A673 (cell line): ENCODE data around the gene NUP62. TPM values are rescaled to one million over a fixed set of nuclear protein-coding genes. Genes with fewer than 3 reads are reported as not detected.
A peak's percentile ranks its signal among the peaks of the same experiment; 100 is the strongest.

Source experiments
- BruUV-seq: library from RNA; stranded (reverse); fragments of 400-500 nt; replicated peaks from 2 replicates; lab custom pipeline; 2021; lab: Mats Ljungman, UMichigan
- CTCF ChIA-PET: fragments of 300-600 bp; sonication (Branson Sonifier 250); formaldehyde crosslinking; loops from one replicate; lab custom pipeline; 2022; ENCODE audit warnings: antibody characterized with exemption; lab: Charles Lee
- POLR2A ChIA-PET: fragments of 300-600 bp; sonication (Branson Sonifier 250); formaldehyde crosslinking; loops from one replicate; lab custom pipeline; 2022; ENCODE audit warnings: antibody characterized with exemption; ENCODE audit not compliant: low non-redundant PET; lab: Charles Lee
- DNase-seq: peaks from one replicate; pipeline ENCODE4 v3.0.0-alpha.2; 2015; ENCODE audit warnings: low spot score
- H3K27ac ChIP-seq: fragments of 200-600 bp; sonication (generic); 2 replicates; pipeline ENCODE4 v1.5.1; 2016; ENCODE audit warnings: mixed run types, low read depth, mild to moderate bottlenecking, mixed read lengths, antibody characterized with exemption, low read length; ENCODE audit not compliant: poor library complexity, severe bottlenecking
- H3K27me3 ChIP-seq: fragments of 200-600 bp; sonication (generic); replicated peaks from 2 replicates; pipeline ENCODE4 v1.6.1; 2017; ENCODE audit warnings: mixed run types, low read depth, mild to moderate bottlenecking, mixed read lengths, antibody characterized with exemption, low read length; ENCODE audit not compliant: insufficient read depth, poor library complexity
- H3K36me3 ChIP-seq: fragments of 200-600 bp; sonication (generic); 2 replicates; pipeline ENCODE4 v1.6.1; 2016; ENCODE audit warnings: mixed run types, mild to moderate bottlenecking, mixed read lengths, antibody characterized with exemption, low read length; ENCODE audit not compliant: insufficient read depth, poor library complexity, severe bottlenecking
- H3K4me1 ChIP-seq: fragments of 200-600 bp; sonication (generic); 2 replicates; pipeline ENCODE4 v1.6.1; 2017; ENCODE audit warnings: mixed run types, mild to moderate bottlenecking, mixed read lengths, antibody characterized with exemption, low read length; ENCODE audit not compliant: insufficient read depth, poor library complexity, severe bottlenecking
- H3K4me3 ChIP-seq: fragments of 200-600 bp; sonication (generic); 2 replicates; pipeline ENCODE4 v1.5.1; 2016; ENCODE audit warnings: low read depth, mixed run types, mild to moderate bottlenecking, mixed read lengths, low read length; ENCODE audit not compliant: poor library complexity, severe bottlenecking
- H3K9me3 ChIP-seq: fragments of 200-600 bp; sonication (generic); 2 replicates; pipeline ENCODE4 v1.6.1; 2016; ENCODE audit warnings: mixed run types, low read depth, mild to moderate bottlenecking, mixed read lengths, antibody characterized with exemption, low read length; ENCODE audit not compliant: poor library complexity, severe bottlenecking
- EZH2 ChIP-seq: fragments of 200-600 bp; sonication (generic); IDR thresholded peaks from 2 replicates; pipeline ENCODE4 v1.6.1; 2017; ENCODE audit warnings: borderline replicate concordance, low read depth, mild to moderate bottlenecking, mixed read lengths, antibody characterized with exemption, low read length; ENCODE audit not compliant: poor library complexity, severe bottlenecking
- intact Hi-C: fragments of 100-400 bp; cut with micrococcal nuclease; formaldehyde crosslinking; loops from one replicate; pipeline ENCODE4 v1.10.0; 2022; ENCODE audit not compliant: unreplicated experiment
- total RNA-seq: library from RNA; stranded (reverse); gene quantifications from 2 replicates; pipeline ENCODE4 v1.2.3, GENCODE V29; 2021
- TF ChIP-seq, protein P1 (sequence below): fragments of 300-800, 200-600 bp; sonication (generic); conservative IDR thresholded peaks from 2 replicates; pipeline ENCODE4 v1.5.1; 2017; ENCODE audit warnings: low read depth, mild to moderate bottlenecking, antibody characterized with exemption, low read length, moderate library complexity, mixed read lengths

The NUP62 gene
- total RNA-seq, 1 experiment from 2014 or later = 98.5 TPM

DNA sequence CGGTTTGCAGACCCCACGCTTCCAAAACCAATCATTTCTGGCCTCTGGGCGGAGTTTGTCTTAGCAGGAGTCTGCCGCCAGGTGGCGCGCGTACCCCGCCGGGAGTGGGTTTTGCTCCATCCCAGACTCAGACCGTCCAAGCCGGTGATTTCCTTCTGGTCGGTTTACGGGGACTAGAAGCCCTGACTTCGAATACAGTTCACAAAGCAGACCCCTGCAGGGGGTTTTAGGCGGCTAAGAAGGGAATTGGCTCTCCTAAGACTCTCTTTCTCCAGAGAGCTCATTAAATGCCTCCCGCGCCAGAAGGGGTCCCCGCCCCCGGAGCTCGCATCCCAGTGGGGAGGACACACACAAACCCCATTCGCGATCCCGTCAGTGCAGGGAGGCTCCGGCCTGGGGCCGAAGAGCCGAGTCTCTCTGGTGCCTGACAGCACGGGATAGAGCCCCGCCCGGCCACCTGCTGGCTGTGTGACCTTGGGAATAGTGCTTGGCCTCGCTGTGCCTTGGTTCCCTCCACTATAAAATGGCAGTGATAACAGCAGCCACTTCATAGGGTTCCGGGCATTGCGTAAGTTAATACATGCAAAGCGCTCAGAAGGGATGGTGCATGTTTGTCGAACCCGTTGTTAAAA lies 8.6 kb upstream of the NUP62 start:
- intact Hi-C loops = loop anchor here (1.0 kb wide), 1 partner anchor 45 kb away; no protein-coding TSS in a partner anchor
- Histone ChIP-seq H3K9me3 (no peaks in the 10 kb centered on the region), H3K4me3 (peak overlapping the region; percentile 34), H3K27ac (no peak overlapping the region), H3K36me3 (peaks cover 10% of the 10 kb centered on the region), H3K27me3 (no peaks in the 10 kb centered on the region), H3K4me1 (no peaks in the 10 kb centered on the region)
- BruUV-seq = no TSS peak
- CTCF ChIA-PET = interaction anchor here (0.7 to 1.1 kb wide), 3 partner anchors 39 to 47 kb away, joined by 3 to 4 read pairs (median 3); no protein-coding TSS in a partner anchor
- TF ChIP-seq EZH2 = no peak
- TF ChIP-seq, protein P1, sequence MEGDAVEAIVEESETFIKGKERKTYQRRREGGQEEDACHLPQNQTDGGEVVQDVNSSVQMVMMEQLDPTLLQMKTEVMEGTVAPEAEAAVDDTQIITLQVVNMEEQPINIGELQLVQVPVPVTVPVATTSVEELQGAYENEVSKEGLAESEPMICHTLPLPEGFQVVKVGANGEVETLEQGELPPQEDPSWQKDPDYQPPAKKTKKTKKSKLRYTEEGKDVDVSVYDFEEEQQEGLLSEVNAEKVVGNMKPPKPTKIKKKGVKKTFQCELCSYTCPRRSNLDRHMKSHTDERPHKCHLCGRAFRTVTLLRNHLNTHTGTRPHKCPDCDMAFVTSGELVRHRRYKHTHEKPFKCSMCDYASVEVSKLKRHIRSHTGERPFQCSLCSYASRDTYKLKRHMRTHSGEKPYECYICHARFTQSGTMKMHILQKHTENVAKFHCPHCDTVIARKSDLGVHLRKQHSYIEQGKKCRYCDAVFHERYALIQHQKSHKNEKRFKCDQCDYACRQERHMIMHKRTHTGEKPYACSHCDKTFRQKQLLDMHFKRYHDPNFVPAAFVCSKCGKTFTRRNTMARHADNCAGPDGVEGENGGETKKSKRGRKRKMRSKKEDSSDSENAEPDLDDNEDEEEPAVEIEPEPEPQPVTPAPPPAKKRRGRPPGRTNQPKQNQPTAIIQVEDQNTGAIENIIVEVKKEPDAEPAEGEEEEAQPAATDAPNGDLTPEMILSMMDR = peak; percentile 96
- peak; percentile 85 for DNase-seq
- POLR2A ChIA-PET = interaction anchor here (0.6 kb wide), 1 partner anchor 20 kb away, joined by 5 read pairs; no protein-coding TSS in a partner anchor

- Histone ChIP-seq H3K36me3 (peaks cover 21% of the 10 kb centered on the region), H3K27ac (no peak overlapping the region), H3K4me3 (no peak overlapping the region), H3K4me1 (peaks cover 6% of the 10 kb centered on the region), H3K9me3 (no peaks in the 10 kb centered on the region), H3K27me3 (no peaks in the 10 kb centered on the region)
- BruUV-seq = no TSS peak
- no peak for DNase-seq
- no peak for TF ChIP-seq EZH2
- TF ChIP-seq, protein P1 = no peak
- ChIA-PET CTCF (no interaction called here), POLR2A (interaction anchor here (0.8 kb wide), 1 partner anchor 14 kb away, joined by 4 read pairs; no protein-coding TSS in a partner anchor)
- intact Hi-C loops = no loop called here
Measured at GRCh38 chr19:49936549-49936948, 7.2 kb upstream of the NUP62 start.

DNA sequence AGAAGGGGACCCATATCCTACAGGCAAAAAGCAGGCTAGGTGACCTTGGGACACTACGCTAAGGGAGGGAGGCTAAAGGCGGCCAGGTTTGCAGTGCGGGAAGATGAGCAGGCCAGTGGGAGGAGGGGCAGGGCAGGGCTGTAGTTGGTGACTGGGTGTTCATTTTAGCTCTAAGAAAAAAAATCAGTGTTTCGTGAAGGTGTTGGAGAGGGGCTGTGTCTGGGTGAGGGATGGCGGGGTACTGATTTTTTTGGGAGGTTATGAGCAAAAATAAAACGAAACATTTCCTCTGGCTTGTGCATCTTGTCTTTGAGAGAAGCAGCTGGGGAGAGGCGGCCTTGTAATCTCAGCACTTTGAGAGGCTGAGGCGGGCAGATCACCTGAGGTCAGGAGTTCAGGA lies 4.3 kb upstream of the NUP62 start:
- DNase-seq = no peak
- peaks cover 46% of the 10 kb centered on the region for H3K36me3 ChIP-seq
- intact Hi-C loops = no loop called here
- no peak overlapping the region for H3K4me3 ChIP-seq
- POLR2A ChIA-PET = interaction anchor here (0.8 kb wide), 1 partner anchor 64 kb away, joined by 4 read pairs; no protein-coding TSS in a partner anchor
- peak overlapping the region; percentile 35 for H3K27ac ChIP-seq
- H3K27me3 ChIP-seq = no peaks in the 10 kb centered on the region
- peaks cover 16% of the 10 kb centered on the region for H3K4me1 ChIP-seq
- CTCF ChIA-PET = no interaction called here
- TF ChIP-seq, protein P1 = no peak
- TF ChIP-seq EZH2 = no peak
- no peaks in the 10 kb centered on the region for H3K9me3 ChIP-seq
- BruUV-seq = no TSS peak
